ENCODE results near the gene NLRP2B. TPM values are rescaled to one million over a fixed set of nuclear protein-coding genes. Genes with fewer than 3 reads are reported as not detected.
"Not testable (repeated sequence)": the region's sequence is repeated elsewhere in the genome, so short reads cannot be mapped to it uniquely, and the experiment has no call there.

NLRP2B gene
- total RNA-seq: under 1 TPM in 1 of 4 donors, not detected in 3; 0.26 TPM

DNA sequence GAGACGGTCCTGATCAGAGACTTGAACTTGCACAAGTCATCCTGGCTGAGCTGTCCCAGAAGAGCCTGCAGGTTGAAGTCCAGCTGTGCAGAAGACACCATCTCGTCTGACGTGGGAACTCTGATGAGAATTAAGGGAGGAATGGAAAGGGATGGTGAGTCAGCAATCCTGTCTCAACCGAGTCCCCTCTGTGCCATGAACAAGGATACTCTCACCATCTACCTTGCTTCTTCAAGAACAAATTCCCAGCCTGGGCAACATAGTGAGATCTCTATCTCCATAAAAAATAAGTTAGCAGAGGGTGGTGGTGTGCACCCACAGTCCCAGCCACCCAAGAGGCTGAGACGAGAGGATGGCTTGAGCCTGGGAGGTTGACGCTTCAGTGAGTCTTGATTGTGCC lies at the start of gene NLRP2B:
TSS of gene NLRP2B (minus strand) at position 101 of the 400 bp plus-strand sequence.
- 87% methylated on average over 6 of the region's 6 CpGs for WGBS
- Histone ChIP-seq H3K9me3 (no peaks in the 10 kb centered on the region), H3K27ac (replicated peaks in 1 of 4) (no peak within 1 kb of the TSS), H3K4me3 (no peak within 1 kb of the TSS), H3K4me1 (no peaks in the 10 kb centered on the region), H3K36me3 (no peaks in the 10 kb centered on the region), H3K27me3 (no peaks in the 10 kb centered on the region)
- intact Hi-C loops (cut with DNase I): no loop called here
- DNase-seq (ENCODE audit: extremely low spot score): no peak
- TF ChIP-seq POLR2AphosphoS5 (IDR thresholded peaks at IDR 0.05) (no peak), EP300 (IDR thresholded peaks at IDR 0.05) (no peak), CTCF (IDR thresholded peaks at IDR 0.05) (no peak), POLR2A (IDR thresholded peaks at IDR 0.05; ENCODE audit: low read depth) (no peak)

DNA sequence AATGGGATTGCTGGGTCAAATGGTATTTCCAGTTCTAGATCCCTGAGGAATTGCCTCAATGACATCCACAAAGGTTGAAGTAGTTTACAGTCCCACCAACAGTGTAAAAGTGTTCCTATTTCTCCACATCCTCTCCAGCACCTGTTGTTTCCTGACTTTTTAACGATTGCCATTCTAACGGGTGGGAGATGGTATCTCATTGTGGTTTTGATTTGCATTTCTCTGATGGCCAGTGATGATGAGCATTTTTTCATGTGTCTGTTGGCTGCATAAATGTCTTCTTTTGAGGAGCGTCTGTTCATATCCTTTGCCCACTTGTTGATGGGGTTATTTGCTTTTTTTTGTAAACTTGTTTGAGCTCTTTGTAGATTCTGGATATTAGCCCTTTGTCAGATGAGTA lies 45.9 kb upstream of the NLRP2B start:
- H3K4me3 ChIP-seq; DNase-seq (ENCODE audit: extremely low spot score); H3K4me1 ChIP-seq; intact Hi-C loops (cut with DNase I); H3K27me3 ChIP-seq; H3K27ac ChIP-seq (replicated peaks in 1 of 4); H3K36me3 ChIP-seq: not testable (repeated sequence)
- WGBS: 87% methylated on average over 3 of the region's 3 CpGs
- peaks cover 0 to 19% (median 0%) of the 10 kb centered on the region in 4 donors for H3K9me3 ChIP-seq

- Histone ChIP-seq H3K4me1 (no peaks in the 10 kb centered on the region), H3K36me3 (no peaks in the 10 kb centered on the region), H3K27ac (replicated peaks in 1 of 4) (no peak overlapping the region), H3K9me3 (no peaks in the 10 kb centered on the region), H3K27me3 (no peaks in the 10 kb centered on the region), H3K4me3 (no peak overlapping the region)
- intact Hi-C loops (cut with DNase I): no loop called here
- 46% methylated on average over 2 of the region's 2 CpGs for WGBS
- TF ChIP-seq CTCF (IDR thresholded peaks at IDR 0.05) (no peak), POLR2AphosphoS5 (IDR thresholded peaks at IDR 0.05) (no peak), EP300 (IDR thresholded peaks at IDR 0.05) (no peak), POLR2A (IDR thresholded peaks at IDR 0.05; ENCODE audit: low read depth) (no peak)
- DNase-seq (ENCODE audit: extremely low spot score): no peak
These were observed 1.3 kb upstream of the NLRP2B start for GRCh38 chrX:57681341-57681740.

DNA sequence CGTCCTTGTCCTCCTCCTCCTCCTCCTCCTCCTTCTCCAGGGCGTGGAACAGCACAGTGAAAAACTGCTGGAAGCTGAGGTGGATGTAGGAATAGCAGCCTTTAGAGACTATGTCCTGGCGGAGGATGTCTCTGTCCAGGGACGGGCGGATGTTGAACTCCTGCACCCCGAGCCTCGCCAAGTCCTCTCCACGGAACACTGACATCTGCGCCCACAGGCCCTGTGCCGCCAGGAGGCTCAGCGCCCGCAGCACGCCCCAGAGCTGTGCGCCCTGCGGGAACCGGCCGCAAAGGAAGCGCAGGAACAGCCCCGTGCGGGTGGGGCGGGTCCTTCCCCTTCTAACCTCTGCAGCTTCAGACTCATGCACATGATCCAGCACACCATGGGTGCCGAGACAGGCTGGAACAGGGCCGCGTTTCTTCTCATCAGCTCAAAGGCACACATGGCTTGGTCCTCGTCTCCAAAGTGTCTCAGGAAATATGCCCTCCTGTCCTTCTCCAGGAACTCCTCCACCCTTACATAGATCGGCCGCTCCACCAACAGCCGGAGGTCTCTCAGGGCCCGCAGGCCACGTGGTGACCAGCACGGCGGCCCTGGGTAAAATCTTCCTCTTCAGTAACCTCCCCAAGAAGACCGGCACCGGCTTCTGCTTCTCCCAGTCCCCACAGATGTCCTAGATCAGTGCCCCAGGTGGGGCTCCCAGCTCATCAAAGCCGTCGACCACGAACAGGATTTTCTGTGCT lies 1.2 kb downstream of the NLRP2B start:
- Histone ChIP-seq H3K27ac (replicated peaks in 1 of 4) (no peak overlapping the region), H3K36me3 (no peaks in the 10 kb centered on the region), H3K27me3 (no peaks in the 10 kb centered on the region), H3K4me1 (no peaks in the 10 kb centered on the region), H3K9me3 (peaks cover 0 to 13% (median 0%) of the 10 kb centered on the region in 4 donors), H3K4me3 (no peak overlapping the region)
- TF ChIP-seq CTCF (IDR thresholded peaks at IDR 0.05) (no peak), POLR2A (IDR thresholded peaks at IDR 0.05; ENCODE audit: low read depth) (no peak), EP300 (IDR thresholded peaks at IDR 0.05) (no peak), POLR2AphosphoS5 (IDR thresholded peaks at IDR 0.05) (no peak)
- 90% methylated on average over 28 of the region's 37 CpGs for WGBS
- intact Hi-C loops (cut with DNase I): no loop called here
- no peak for DNase-seq (ENCODE audit: extremely low spot score)

- H3K27ac ChIP-seq (replicated peaks in 1 of 4): no peak overlapping the region
- intact Hi-C loops (cut with DNase I): no loop called here
- H3K4me3 ChIP-seq: no peak overlapping the region
- no peaks in the 10 kb centered on the region for H3K27me3 ChIP-seq
- no peaks in the 10 kb centered on the region for H3K4me1 ChIP-seq
- TF ChIP-seq POLR2A (IDR thresholded peaks at IDR 0.05; ENCODE audit: low read depth) (no peak), POLR2AphosphoS5 (IDR thresholded peaks at IDR 0.05) (no peak), EP300 (IDR thresholded peaks at IDR 0.05) (no peak), CTCF (IDR thresholded peaks at IDR 0.05) (no peak)
- H3K36me3 ChIP-seq: no peaks in the 10 kb centered on the region
- 71% methylated on average over 6 of the region's 8 CpGs for WGBS
- H3K9me3 ChIP-seq: peaks cover 0 to 16% (median 0%) of the 10 kb centered on the region in 4 donors
- no peak for DNase-seq (ENCODE audit: extremely low spot score)
These were observed 2.8 kb downstream of the NLRP2B start for GRCh38 chrX:57677132-57677858.
